Ramos (cell line): ENCODE measurements around the gene GBP2.

Source experiments
- in situ Hi-C: fragments of 300-500 bp; cut with MboI; formaldehyde crosslinking; loops from one replicate; pipeline ENCODE4 v1.14.3; 2022; ENCODE audit warnings: low sequenced_read_pairs; ENCODE audit not compliant: unreplicated experiment

Gene GBP2, protein sequence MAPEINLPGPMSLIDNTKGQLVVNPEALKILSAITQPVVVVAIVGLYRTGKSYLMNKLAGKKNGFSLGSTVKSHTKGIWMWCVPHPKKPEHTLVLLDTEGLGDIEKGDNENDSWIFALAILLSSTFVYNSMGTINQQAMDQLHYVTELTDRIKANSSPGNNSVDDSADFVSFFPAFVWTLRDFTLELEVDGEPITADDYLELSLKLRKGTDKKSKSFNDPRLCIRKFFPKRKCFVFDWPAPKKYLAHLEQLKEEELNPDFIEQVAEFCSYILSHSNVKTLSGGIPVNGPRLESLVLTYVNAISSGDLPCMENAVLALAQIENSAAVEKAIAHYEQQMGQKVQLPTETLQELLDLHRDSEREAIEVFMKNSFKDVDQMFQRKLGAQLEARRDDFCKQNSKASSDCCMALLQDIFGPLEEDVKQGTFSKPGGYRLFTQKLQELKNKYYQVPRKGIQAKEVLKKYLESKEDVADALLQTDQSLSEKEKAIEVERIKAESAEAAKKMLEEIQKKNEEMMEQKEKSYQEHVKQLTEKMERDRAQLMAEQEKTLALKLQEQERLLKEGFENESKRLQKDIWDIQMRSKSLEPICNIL

GRCh38 chr1:89125913-89126580 is at the start of gene GBP2:
GBP2 (minus strand) TSS chr1:89126114; CDS start chr1:89121966, 4,148 bp downstream.
- in situ Hi-C loops, result no loop called here

GRCh38 chr1:89174491-89174890 is 48.6 kb upstream of the GBP2 start:
- in situ Hi-C loops, result no loop called here

GRCh38 chr1:89172468-89173143 is 46.7 kb upstream of the GBP2 start:
- in situ Hi-C loops, result no loop called here

GRCh38 chr1:89171067-89171438 is 45.1 kb upstream of the GBP2 start:
- in situ Hi-C loops, result no loop called here

- in situ Hi-C loops, result no loop called here
Measured at GRCh38 chr1:89170170-89171066, 44.5 kb upstream of the GBP2 start.

- in situ Hi-C loops, result no loop called here
Measured at GRCh38 chr1:89169166-89169565, 43.3 kb upstream of the GBP2 start.

DNA sequence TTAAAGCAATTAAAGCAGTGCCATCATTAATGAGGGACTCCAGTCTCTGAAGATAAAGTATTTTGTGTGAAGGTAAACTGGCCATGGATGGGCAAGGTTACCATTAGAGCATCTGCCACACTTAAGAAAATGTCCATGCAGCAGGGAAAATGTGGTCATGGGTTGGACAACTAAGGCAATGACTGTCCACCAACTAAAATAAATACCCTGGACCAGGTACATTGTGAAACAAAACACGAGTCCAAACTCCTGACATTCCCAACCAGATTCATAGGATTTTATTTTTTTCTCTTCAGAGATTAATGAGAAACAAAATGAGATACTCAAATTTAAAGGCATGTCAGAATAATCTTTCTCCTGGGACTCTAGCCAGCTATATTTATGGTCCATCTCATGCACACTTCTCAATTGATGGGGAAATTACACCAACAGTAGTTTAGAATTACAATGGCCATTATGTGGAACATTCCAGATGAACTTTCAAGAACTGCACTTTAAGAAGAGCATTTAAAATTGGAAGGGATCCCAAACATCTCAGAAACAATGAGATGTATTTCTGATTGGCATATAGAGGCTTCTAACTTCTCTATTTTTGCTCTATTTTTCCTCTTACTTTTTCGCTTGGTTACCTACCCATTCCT is 41.8 kb upstream of the GBP2 start:
- in situ Hi-C loops, result no loop called here

DNA sequence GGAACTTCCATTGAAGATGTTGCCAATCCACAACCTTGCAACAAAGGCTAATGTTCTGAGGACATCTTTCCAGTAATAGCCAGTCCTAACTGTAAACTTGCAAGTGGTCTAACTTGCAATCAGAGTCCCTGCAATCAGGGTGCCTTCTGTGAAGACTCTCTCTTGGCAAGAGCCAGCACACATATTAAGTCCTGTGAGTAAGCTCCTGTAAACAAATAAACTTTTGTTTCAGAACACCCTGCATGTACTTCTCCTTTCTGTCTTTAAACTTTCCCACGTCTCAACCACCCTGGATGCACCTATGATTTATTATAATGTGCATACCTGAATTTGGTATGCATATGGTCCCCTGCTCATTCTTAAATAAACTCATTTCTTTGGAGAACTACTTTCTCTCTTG is 40.8 kb upstream of the GBP2 start:
- in situ Hi-C loops, result no loop called here

DNA sequence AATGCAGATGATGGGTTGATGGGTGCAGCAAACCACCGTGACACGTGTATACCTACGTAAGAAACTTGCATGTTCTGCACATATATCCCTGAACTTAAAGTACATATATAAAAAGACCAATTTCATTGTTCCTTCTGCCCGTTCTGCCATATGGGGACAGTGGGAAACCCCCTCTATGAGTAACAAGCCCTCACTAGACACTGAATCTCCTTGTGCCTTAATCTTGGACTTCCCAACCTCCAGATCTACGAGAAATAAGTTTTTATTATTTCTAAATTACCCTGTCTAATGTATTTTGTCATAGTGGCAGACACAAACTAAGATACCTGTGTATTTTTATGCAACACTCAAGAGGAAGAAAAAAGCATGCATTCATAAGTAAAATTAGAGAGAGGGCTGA is 39.9 kb upstream of the GBP2 start:
- in situ Hi-C loops, result no loop called here

- in situ Hi-C loops, result no loop called here
Measured at GRCh38 chr1:89151047-89151446, 25.1 kb upstream of the GBP2 start.

- in situ Hi-C loops, result no loop called here
Measured at GRCh38 chr1:89149976-89150375, 24.1 kb upstream of the GBP2 start.

- in situ Hi-C loops, result no loop called here
Measured at GRCh38 chr1:89149229-89149628, 23.3 kb upstream of the GBP2 start.

GRCh38 chr1:89147678-89148658 is 22.1 kb upstream of the GBP2 start:
- in situ Hi-C loops, result no loop called here

- in situ Hi-C loops, result no loop called here
Measured at GRCh38 chr1:89146721-89147120, 20.8 kb upstream of the GBP2 start.

DNA sequence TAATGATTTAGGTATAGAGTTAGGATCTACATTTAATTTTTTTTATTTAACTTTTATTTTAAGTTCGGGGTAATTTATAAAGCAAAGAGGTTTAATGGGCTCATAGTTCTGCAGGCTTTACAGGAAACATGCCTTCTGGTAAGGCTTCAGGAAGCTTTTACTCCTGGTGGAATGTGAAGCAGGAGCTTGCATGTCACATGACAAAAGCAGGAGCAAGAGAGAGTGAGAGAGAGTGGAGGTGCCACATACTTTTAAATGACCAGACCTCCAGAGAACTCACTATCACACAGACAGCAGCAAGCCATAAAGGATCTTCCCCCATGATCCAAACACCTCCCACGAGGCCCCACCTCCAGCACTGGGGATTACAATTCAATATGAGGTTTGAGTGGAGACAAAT is 17.6 kb upstream of the GBP2 start:
- in situ Hi-C loops, result no loop called here

GRCh38 chr1:89142160-89142559 is 16.2 kb upstream of the GBP2 start:
- in situ Hi-C loops, result no loop called here

DNA sequence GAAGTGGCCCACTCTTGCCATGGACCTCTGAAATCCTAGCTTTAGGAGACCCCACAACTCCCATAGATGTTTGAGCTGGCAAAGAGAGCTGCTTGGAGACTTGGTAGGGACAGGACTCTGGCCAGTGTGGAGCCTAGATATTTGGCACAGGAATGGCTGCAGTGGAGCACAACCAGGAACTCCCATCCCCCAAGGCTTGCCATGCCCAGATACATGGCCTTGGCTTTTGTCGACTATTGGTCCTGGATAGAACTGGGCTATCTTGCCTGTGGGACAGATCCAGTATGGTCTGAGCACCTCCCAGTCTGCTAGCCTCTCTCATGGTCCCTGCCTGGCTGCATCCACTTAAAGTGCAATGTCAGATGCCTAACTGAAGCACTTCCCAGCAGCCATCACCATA is 7.8 kb upstream of the GBP2 start:
- in situ Hi-C loops, result no loop called here

- in situ Hi-C loops, result no loop called here
Measured at GRCh38 chr1:89130716-89131115, 4.8 kb upstream of the GBP2 start.
